Thymus (tissue), 11 donors: ENCODE results near the gene ADAMTS13. TPM values are rescaled to one million over a fixed set of nuclear protein-coding genes. Genes with fewer than 3 reads are reported as not detected.
A peak's percentile ranks its signal among the peaks of the same experiment; 100 is the strongest.

ENCODE experiments used
- DNase-seq, 9 donors: peaks; one replicate each; pipeline ENCODE4 v3.0.0-alpha.2; 2013; ENCODE audit warnings: low spot score in 9 of 9, low read depth in 6 of 9, missing footprints in 1 of 9
- H3K27ac ChIP-seq, 2 donors: one replicate each; pipeline ENCODE4 v1.5.1; 2013; ENCODE audit warnings: control low read depth in 1 of 2, low read depth in 1 of 2, low read length in 1 of 2, mild to moderate bottlenecking in 1 of 2, moderate library complexity in 1 of 2
- H3K27me3 ChIP-seq, 2 donors: one replicate each; pipeline ENCODE4 v1.5.1; 2013; ENCODE audit warnings: low read length in 1 of 2; ENCODE audit not compliant: control insufficient read depth in 2 of 2, insufficient read depth in 1 of 2
- H3K36me3 ChIP-seq, 2 donors: one replicate each; pipeline ENCODE4 v1.5.1; 2013; ENCODE audit warnings: low read length in 1 of 2, mild to moderate bottlenecking in 1 of 2, moderate library complexity in 1 of 2; ENCODE audit not compliant: control insufficient read depth in 2 of 2, insufficient read depth in 2 of 2
- H3K4me1 ChIP-seq, 2 donors: one replicate each; pipeline ENCODE4 v1.5.1; 2013; ENCODE audit warnings: low read length in 2 of 2; ENCODE audit not compliant: control insufficient read depth in 2 of 2, insufficient read depth in 2 of 2
- H3K4me3 ChIP-seq, 2 donors: one replicate each; pipeline ENCODE4 v1.5.1; 2013; ENCODE audit warnings: low read length in 2 of 2, control low read depth in 1 of 2, mild to moderate bottlenecking in 1 of 2
- H3K9me3 ChIP-seq, 2 donors: one replicate each; pipeline ENCODE4 v1.5.1; 2013; ENCODE audit warnings: low read length in 1 of 2, mild to moderate bottlenecking in 1 of 2; ENCODE audit not compliant: control insufficient read depth in 2 of 2, insufficient read depth in 1 of 2
- WGBS: extraction: QIAGEN DNeasy Blood & Tissue Kit; methylation state at CpG from one replicate; pipeline ENCODE4 v1.1.7; 2013; 5-methylcytosine and 5-hydroxymethylcytosine counted together
- polyA plus RNA-seq: library from polyadenylated mRNA; stranded (reverse); fragments of 200-250 nt; gene quantifications from one replicate; pipeline ENCODE4 v1.2.3, GENCODE V29; 2013
- total RNA-seq: library from RNA; stranded (reverse); fragments of 120-200 nt; gene quantifications from one replicate; pipeline ENCODE4 v1.2.4, GENCODE V29; 2013
- donor health status: healthy.

Gene ADAMTS13
- total and polyA plus RNA-seq, 2 donors = 0.94 to 11.8 TPM

- no peaks in the 10 kb centered on the region for H3K4me1 ChIP-seq
- no peak overlapping the region for H3K4me3 ChIP-seq
- no peak overlapping the region for H3K27ac ChIP-seq
- peaks cover 0 to 3% of the 10 kb centered on the region in 2 donors for H3K36me3 ChIP-seq
- WGBS = 95% methylated on average over 11 of the region's 11 CpGs
- no peaks in the 10 kb centered on the region for H3K27me3 ChIP-seq
- no peaks in the 10 kb centered on the region for H3K9me3 ChIP-seq
- DNase-seq = no peak
These were observed 46.2 kb downstream of the ADAMTS13 start for GRCh38 chr9:133468374-133468773.

- no peaks in the 10 kb centered on the region for H3K9me3 ChIP-seq
- no peak overlapping the region for H3K4me3 ChIP-seq
- no peak overlapping the region for H3K27ac ChIP-seq
- no peaks in the 10 kb centered on the region for H3K27me3 ChIP-seq
- peaks cover 0 to under 1% of the 10 kb centered on the region in 2 donors for H3K4me1 ChIP-seq
- no peak for DNase-seq
- WGBS = 97% methylated on average over 6 of the region's 6 CpGs
- peaks cover 0 to 3% of the 10 kb centered on the region in 2 donors for H3K36me3 ChIP-seq
These were observed 46.7 kb downstream of the ADAMTS13 start for GRCh38 chr9:133468777-133469421.

GRCh38 chr9:133470427-133470924 lies 48.3 kb downstream of the ADAMTS13 start:
- Histone ChIP-seq H3K36me3 (peaks cover 0 to 3% of the 10 kb centered on the region in 2 donors), H3K9me3 (no peaks in the 10 kb centered on the region), H3K4me3 (no peak overlapping the region), H3K27ac (no peak overlapping the region), H3K27me3 (no peaks in the 10 kb centered on the region), H3K4me1 (peaks cover 0 to 14% of the 10 kb centered on the region in 2 donors)
- DNase-seq = no peak
- WGBS = 97% methylated on average over 16 of the region's 16 CpGs

GRCh38 chr9:133470988-133471387 lies 48.8 kb downstream of the ADAMTS13 start:
- no peaks in the 10 kb centered on the region for H3K27me3 ChIP-seq
- no peak for DNase-seq
- H3K4me1 ChIP-seq = peaks cover 0 to 16% of the 10 kb centered on the region in 2 donors
- H3K4me3 ChIP-seq = no peak overlapping the region
- H3K36me3 ChIP-seq = peaks cover 0 to 6% of the 10 kb centered on the region in 2 donors
- H3K27ac ChIP-seq = no peak overlapping the region
- no peaks in the 10 kb centered on the region for H3K9me3 ChIP-seq
- WGBS = 95% methylated on average over 7 of the region's 7 CpGs

GRCh38 chr9:133471551-133472276 lies 49.5 kb downstream of the ADAMTS13 start:
- no peak for DNase-seq
- Histone ChIP-seq H3K27me3 (no peaks in the 10 kb centered on the region), H3K4me3 (no peak overlapping the region), H3K27ac (no peak overlapping the region), H3K4me1 (peaks cover 0 to 16% of the 10 kb centered on the region in 2 donors), H3K9me3 (no peaks in the 10 kb centered on the region), H3K36me3 (peaks cover 0 to 6% of the 10 kb centered on the region in 2 donors)
- 98% methylated on average over 27 of the region's 27 CpGs for WGBS

GRCh38 chr9:133472277-133472645 lies 50.1 kb downstream of the ADAMTS13 start:
- Histone ChIP-seq H3K27ac (no peak overlapping the region), H3K4me1 (peaks cover 0 to 16% of the 10 kb centered on the region in 2 donors), H3K27me3 (no peaks in the 10 kb centered on the region), H3K4me3 (no peak overlapping the region), H3K9me3 (no peaks in the 10 kb centered on the region), H3K36me3 (peaks cover 0 to 6% of the 10 kb centered on the region in 2 donors)
- DNase-seq = no peak
- WGBS = 96% methylated on average over 11 of the region's 11 CpGs

- no peak overlapping the region for H3K4me3 ChIP-seq
- peaks cover 0 to 16% of the 10 kb centered on the region in 2 donors for H3K4me1 ChIP-seq
- WGBS = 90% methylated on average over 19 of the region's 19 CpGs
These were observed 50.7 kb downstream of the ADAMTS13 start for GRCh38 chr9:133472753-133473378.

GRCh38 chr9:133473743-133474142 lies 51.6 kb downstream of the ADAMTS13 start:
- WGBS = 84% methylated on average over 20 of the region's 20 CpGs
- Histone ChIP-seq H3K27ac (no peak overlapping the region), H3K27me3 (no peaks in the 10 kb centered on the region), H3K9me3 (peaks cover 0 to 3% of the 10 kb centered on the region in 2 donors), H3K4me3 (no peak overlapping the region), H3K4me1 (peaks cover 0 to 24% of the 10 kb centered on the region in 2 donors), H3K36me3 (peaks cover 0 to 6% of the 10 kb centered on the region in 2 donors)
- no peak for DNase-seq

More at GRCh38 chr9:133472753-133473378, 50.7 kb downstream of the ADAMTS13 start:
- Histone ChIP-seq H3K27me3 (no peaks in the 10 kb centered on the region), H3K36me3 (peaks cover 0 to 6% of the 10 kb centered on the region in 2 donors), H3K27ac (no peak overlapping the region), H3K9me3 (no peaks in the 10 kb centered on the region)
- DNase-seq = no peak

- H3K4me1 ChIP-seq = peaks cover 0 to 25% of the 10 kb centered on the region in 2 donors
- H3K9me3 ChIP-seq = peaks cover 0 to 3% of the 10 kb centered on the region in 2 donors
- 5% methylated on average over 5 of the region's 5 CpGs for WGBS
- no peaks in the 10 kb centered on the region for H3K27me3 ChIP-seq
- no peak overlapping the region for H3K4me3 ChIP-seq
- DNase-seq = peak in 1 of 9 donors; percentile 41
- peaks cover 0 to 6% of the 10 kb centered on the region in 2 donors for H3K36me3 ChIP-seq
- H3K27ac ChIP-seq = no peak overlapping the region
These were observed 52.0 kb downstream of the ADAMTS13 start for GRCh38 chr9:133474215-133474614.
